ENCODE data around the gene ITGB3BP.
A peak's percentile ranks its signal among the peaks of the same experiment; 100 is the strongest.
"Not testable (repeated sequence)": the region's sequence is repeated elsewhere in the genome, so short reads cannot be mapped to it uniquely, and the experiment has no call there.

ITGB3BP gene

GRCh38 chr1:63501256-63501655 lies 21.8 kb downstream of the ITGB3BP start:
- DNase-seq: no peak

GRCh38 chr1:63498106-63498505 lies 24.9 kb downstream of the ITGB3BP start:
- no peak for DNase-seq

GRCh38 chr1:63497577-63497976 lies 25.4 kb downstream of the ITGB3BP start:
- DNase-seq: no peak

GRCh38 chr1:63487336-63488065 lies 35.5 kb downstream of the ITGB3BP start:
- DNase-seq: peak; percentile 32 to 46

- no peak for DNase-seq
These were observed 36.4 kb downstream of the ITGB3BP start for GRCh38 chr1:63486629-63487028.

GRCh38 chr1:63480057-63480456 lies 43.0 kb downstream of the ITGB3BP start:
- DNase-seq: no peak

GRCh38 chr1:63475761-63476160 lies 47.3 kb downstream of the ITGB3BP start:
- DNase-seq: no peak

- DNase-seq: not testable (repeated sequence)
These were observed 54.3 kb downstream of the ITGB3BP start for GRCh38 chr1:63468683-63469082.

GRCh38 chr1:63466759-63467158 lies 56.3 kb downstream of the ITGB3BP start:
- DNase-seq: no peak

GRCh38 chr1:63466181-63466580 lies 56.8 kb downstream of the ITGB3BP start:
- no peak for DNase-seq

- DNase-seq: no peak
These were observed 59.8 kb downstream of the ITGB3BP start for GRCh38 chr1:63463248-63463647.

GRCh38 chr1:63461661-63462230 lies 61.3 kb downstream of the ITGB3BP start:
- DNase-seq: no peak

GRCh38 chr1:63458750-63459149 lies 64.3 kb downstream of the ITGB3BP start:
- DNase-seq: no peak

GRCh38 chr1:63454269-63454668 lies 68.8 kb downstream of the ITGB3BP start:
- no peak for DNase-seq

GRCh38 chr1:63453232-63453631 lies 69.8 kb downstream of the ITGB3BP start:
- no peak for DNase-seq

- no peak for DNase-seq
These were observed 72.6 kb downstream of the ITGB3BP start for GRCh38 chr1:63450416-63450815.

GRCh38 chr1:63448731-63449246 lies 74.2 kb downstream of the ITGB3BP start:
- no peak for DNase-seq

- no peak for DNase-seq
These were observed 80.9 kb downstream of the ITGB3BP start for GRCh38 chr1:63442141-63442475.

GRCh38 chr1:63435161-63435560 lies 87.9 kb downstream of the ITGB3BP start:
- no peak for DNase-seq

GRCh38 chr1:63429281-63429680 lies 93.7 kb downstream of the ITGB3BP start:
- DNase-seq: no peak

GRCh38 chr1:63428815-63429214 lies 94.2 kb downstream of the ITGB3BP start:
- DNase-seq: no peak

GRCh38 chr1:63423649-63424048 lies 99.4 kb downstream of the ITGB3BP start:
- no peak for DNase-seq

GRCh38 chr1:63420746-63421145 lies 102.3 kb downstream of the ITGB3BP start:
- not testable (repeated sequence) for DNase-seq

- no peak for DNase-seq
These were observed 104.9 kb downstream of the ITGB3BP start for GRCh38 chr1:63418101-63418500.
